ENCODE measurements around the gene ZKSCAN5.
A peak's percentile ranks its signal among the peaks of the same experiment; 100 is the strongest.

DNA sequence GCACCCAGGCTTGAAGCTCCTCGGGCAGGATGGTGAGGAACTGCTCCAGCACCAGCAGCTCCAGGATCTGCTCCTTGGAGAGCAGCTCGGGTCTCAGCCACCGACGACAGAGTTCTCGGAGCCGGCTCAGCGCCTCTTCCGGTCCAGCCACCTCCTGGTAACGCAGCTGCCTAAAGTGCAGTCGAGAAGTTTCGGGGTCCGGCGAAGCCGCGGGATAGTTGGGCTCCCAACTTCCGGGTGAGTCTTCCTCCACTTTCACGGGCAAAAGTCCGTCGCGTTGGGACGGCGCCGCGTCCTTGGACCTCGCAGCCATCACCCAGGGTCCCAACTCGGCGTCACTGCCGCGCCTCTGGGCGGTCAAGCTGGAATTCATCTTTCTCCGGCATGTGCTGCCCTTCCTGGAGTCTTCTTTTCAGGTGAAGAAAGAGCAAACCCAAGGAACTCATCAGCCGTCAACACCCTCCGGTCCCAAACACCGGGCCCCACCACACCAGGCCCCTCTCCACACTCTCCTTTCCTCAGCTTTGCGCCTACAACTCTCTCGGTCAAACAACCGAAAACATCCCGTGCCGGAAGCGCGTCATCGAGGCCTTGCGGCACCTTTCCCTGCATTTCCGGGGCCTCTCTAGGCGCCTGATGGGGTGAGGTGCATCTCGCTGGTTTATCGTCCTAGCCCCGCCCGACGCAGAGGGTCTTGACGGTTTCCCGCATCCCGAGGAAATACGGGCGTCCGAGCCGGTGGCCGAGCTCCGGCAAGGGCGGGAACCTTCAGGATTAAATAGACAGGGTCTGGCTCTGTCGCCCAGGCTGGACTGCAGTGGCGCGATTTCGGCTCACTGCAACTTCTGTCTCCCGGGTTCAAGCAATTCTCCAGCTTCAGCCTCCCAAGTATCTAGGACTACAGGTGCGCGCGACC, 4.5 kb upstream of the ZKSCAN5 start, which contains the start of gene ZNF394:
- TF ChIP-seq POLR2AphosphoS5 (IDR thresholded peaks at IDR 0.05; ENCODE audit: borderline replicate concordance, low read depth, low read length) (peak; percentile 87), EZH2 (IDR thresholded peaks at IDR 0.05) (no peak), FOXP2 (optimal IDR thresholded peaks at IDR 0.05; ENCODE audit: control extremely low read depth, extremely low read length, insufficient read depth) (no peak)

All from SK-N-MC (cell line).